ENCODE results near the gene TLX1.

TLX1 gene

DNA sequence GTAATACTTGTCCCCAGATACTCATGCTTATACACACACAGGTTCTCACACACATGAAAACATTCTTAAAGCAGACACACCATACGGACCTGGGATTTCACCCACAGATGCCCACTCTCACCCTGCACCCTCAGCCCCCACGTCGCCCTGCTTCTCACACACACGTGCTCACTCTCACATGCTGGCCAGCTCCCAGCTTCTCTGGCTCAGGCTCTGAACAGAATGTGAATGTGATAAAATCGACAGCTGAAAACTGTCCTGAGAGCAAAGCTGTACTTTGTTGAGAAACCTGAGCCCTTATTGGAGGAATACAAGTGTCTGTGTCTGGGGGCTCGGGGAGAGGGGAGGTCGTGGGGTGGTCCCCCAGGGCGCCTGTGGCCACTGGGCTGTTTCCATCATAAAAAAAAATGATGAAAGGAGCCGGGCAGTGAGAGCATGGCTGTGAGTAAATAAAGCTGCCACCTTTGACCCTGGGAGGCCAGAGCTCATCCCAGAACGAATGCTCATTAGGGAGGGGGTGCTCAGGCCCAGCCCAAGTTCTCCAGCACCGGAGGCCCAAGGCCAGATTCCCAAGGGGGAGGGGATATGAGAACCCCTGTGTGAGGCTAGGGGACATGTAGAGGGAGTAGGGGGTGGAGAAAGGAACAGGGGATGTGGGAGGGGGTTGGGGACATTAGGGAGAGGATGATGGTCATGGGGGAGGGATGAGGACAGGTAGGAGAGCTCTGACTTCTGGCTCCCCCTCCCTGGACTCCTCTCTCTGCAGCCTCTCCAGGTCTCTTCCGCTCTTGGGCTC lies 18.1 kb upstream of the TLX1 start:
- no peak for DNase-seq

DNA sequence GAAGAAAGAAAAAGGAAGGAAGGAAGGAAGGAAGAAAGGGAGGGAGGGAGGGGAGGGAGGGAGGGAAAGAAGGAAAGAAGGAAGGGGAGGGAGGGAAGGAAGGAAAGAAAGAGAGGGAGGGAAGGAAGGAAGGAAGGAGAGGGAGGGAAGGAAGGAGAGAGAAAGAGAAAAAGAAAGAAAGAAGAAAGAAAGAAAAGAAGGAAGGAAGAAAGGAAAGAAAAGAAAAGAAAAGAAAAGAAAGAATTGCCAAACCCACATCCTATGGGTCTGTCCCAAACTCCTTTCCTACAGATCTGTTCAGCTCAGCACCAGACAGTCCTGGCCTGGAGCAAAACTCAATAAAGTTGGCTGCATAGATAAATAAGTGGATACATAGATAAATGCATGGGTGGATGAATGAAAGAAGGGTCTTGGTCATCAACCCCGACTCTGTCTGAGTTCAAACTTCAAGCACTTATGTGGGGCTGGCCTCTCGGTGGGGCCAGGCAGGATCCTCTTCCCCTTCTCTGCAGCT lies 17.2 kb upstream of the TLX1 start:
- DNase-seq = no peak

DNA sequence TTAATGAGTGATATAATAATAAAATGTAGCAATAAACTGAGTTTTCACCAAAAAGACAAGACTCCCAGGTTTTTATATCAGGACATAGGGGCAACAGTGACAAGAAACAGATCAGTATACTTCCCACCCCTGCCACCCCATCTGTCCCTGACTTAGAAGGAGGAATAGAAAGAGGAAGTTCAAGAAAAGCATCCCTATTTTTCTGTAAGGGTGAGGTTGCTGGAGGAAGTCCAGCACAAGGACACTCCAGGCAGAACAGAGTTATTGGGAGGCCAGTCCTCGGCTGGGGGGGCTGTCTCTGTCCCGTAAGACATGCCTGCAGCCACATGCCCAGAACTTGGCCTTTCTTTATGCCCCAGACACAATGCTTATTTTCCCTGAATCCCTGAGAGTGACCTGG lies 16.5 kb upstream of the TLX1 start:
- no peak for DNase-seq

DNA sequence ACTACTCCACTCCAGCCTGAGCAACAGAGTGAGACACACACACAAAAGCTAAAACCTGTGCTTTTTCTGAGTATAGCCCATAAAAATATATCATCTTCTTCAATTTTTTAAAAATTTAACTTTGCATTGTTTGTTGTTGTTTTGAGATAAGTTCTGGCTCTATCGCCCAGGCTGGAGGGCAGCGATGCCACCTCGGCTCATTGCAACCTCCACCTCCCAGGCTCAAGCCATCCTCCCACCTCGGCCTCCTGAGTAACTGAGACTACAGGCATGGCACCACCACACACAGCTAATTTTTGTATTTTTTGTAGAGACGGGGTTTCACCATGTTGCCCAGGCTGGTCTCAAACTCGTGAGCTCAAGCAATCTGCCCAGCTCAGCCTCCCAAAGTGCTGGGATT lies 14.3 kb upstream of the TLX1 start:
- DNase-seq = no peak

DNA sequence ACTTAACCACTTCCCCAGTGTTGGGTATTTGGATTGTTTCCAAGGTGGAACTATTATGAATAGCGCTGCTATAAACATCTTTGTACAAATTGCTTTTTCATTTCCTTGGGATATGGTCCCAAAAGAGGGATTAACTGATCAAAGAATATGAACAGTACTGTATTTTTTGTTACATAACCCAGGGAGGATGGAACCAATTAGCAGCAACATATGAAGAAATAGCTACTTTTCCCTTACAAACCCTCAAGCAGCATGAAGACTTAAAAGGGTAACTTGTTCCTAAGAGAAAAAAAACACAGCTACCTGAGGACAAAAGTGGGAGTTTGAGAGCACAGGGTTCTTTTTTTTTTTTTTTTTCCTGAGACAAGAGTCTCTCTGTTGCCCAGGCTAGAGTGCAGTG lies 13.1 kb upstream of the TLX1 start:
- no peak for DNase-seq

DNA sequence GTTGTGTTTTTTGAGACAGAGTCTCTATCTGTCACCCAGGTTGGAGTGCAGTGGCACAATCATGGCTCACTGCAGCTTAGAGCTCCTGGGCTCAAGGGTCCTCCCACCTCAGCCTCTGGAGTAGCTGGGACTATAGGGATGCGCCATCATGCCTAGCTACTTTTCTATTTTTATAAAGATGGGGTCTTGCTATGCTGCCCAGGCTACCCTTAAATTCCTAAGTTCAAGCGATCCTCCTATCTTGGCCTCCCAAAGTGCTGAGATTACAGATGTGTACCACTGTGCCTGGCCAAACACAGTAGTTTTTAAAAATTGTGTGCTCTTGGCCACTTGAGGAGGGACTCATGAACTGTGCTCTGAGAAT lies 10.6 kb upstream of the TLX1 start:
- no peak for DNase-seq

DNA sequence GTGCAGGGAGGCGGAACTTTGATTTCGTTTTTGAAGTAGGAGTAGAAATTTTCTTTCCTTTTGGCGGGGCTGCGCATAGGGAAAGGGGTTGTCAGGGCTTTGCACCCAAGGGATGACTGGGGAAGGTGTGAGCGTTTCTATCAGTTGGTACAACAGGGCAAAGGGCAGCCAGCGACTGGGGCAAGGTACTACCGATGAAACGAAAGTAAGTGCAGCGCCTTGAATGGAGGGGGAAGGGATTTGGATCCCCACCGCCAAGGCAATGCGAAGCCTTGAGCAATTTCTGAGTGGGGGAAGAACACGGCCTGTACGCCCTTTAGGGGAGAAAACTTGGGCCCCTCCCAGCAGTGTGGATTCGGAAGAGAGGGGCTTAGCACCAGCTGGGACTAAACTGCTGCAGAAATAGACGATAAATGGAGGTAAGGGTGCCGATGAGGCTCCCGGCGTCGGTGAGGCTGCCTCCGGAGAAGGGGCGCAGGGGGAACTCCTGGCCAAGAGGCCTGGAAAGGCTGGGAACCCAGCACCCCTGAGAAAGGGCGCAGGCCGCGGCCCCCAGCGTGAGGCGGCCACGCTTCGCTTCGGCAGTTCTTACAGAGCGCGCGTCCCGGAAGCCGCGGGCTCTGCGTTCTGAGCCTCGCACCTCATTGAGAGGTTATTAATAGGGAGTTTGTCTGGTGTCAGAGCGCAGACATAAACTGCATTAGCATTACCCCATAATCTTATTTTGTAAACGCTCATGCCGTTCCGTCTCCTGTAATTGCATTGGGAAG lies 10.0 kb upstream of the TLX1 start:
- no peak for DNase-seq

DNA sequence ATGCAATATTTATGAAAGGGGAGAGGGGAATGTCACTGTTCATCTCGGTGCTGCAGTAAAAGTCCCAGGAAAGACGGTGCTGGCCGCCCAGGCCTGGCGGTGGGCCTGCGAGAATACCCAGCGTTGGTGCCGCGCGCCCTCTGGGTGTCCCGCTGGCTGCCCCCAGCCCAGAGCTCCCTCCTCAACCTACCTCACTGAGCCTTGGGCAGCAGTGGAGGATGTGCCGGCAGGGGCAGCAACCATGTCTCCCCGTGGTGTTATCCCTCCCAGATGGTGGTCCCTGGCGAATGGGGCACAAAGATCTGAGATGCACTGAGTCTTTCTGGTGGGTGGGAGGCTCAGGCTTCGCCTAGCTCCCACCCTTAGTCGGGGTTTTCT lies 9.5 kb upstream of the TLX1 start:
- DNase-seq = no peak

DNA sequence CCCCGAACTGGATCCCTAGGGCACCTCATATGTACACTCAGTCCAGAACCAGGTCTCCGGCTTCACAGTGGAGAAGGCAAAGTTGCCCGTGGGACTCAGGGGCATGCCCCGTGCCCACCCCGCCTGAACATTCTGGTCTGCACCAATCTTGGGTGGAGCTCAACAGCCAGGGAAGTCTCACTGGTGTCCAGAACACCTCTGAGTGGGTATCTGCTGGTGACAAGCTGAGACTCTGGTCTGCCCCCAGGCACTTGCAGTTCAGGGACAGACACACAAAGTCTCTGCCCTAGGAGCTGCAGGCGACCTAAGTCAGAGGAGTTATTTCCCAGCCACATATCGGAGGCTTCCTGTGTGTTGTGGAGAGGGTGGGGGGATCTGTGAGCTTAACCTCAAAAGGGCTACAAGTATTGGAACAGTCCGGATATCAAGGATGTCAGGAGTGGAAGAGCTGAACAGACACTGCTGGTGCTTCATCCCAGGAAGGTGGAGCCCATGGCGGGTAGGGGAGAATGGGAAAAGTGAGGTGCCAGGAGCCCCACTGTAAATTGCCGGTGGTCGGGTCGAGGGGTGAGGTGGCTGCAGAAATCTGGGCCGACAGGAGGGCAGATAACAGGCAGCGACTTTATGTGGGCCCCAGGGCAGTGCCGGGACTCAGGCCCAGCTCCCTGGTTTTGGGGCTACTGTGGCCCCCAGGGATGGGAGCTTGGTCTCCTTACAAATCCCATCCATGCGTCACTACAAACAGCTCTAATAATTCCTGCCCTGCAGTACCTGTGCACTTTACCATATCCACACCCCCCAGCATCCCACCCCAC lies 8.6 kb upstream of the TLX1 start:
- DNase-seq = no peak

DNA sequence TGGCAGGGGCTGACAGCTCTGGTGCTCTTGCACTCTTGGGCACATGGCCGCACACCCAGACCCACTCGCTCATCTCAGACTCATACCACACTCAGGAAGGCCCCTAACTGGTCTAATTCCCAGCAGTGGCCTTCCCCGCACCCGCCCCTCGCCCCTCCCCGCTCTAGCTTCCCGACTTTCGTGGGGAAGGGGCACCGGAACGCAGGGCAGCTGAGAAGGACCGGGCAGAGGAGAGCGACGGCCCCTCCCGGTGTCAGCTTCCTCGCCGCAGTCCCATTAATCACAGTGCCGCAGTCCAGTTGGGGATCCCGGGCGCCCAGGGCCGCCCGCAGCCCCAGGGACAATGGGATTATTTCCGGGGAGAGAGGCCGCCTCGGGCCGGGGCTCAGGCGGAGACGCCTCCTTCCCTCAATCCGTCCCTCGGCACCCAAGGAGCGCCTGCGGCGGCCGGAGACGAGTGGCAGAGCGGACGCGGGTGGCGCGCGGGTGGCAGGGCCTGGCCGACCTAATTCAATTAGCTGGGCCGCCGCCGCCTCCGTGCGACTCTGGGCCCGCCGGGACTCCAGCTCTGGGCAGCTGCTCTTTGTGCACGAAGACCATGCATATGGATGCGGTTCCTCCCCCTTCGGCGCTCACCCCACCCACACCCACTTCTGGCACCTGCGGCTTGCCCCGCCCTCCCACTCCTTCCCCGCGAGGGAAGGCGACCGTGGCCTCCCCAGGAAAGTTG lies 7.8 kb upstream of the TLX1 start:
- DNase-seq = no peak

DNA sequence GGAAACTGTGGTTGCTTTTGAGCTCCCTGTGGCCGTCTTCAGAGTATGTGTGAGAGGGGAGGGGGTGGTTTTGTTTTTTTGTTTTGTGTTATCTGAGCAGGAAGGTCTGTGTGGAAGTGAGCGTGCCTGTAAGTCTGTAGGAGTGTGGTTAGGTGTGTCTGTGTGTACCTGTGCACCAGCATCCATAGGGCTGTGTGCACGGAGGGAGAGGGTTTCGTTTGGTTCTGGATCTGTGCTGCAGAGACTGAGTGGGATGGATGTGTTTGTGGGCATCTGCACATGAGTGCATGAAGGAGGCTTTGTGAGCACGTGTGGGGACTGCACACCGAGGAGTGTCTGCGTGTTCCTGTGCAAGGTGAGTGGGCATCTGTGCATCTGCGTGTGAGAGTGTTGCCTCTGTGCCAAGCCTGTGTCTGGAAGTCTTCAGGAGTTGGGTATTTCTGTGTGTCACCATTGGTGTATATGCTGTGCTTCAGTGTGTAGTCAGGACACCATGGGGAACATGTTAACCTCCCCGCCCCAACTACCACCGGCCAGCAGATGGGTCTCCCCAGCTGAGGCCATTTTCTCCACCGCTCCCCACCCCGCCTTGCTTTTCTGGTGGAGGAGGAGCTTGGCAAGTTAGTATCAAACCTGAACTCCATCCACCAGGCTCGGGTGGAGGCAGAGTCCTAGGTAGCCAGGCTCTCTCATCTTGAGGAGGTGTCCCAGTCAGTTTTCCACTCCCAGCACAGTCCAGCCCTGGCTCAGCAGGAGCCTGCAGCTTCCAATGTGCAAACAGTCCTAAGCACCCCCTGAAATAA lies 7.1 kb upstream of the TLX1 start:
- DNase-seq = no peak

DNA sequence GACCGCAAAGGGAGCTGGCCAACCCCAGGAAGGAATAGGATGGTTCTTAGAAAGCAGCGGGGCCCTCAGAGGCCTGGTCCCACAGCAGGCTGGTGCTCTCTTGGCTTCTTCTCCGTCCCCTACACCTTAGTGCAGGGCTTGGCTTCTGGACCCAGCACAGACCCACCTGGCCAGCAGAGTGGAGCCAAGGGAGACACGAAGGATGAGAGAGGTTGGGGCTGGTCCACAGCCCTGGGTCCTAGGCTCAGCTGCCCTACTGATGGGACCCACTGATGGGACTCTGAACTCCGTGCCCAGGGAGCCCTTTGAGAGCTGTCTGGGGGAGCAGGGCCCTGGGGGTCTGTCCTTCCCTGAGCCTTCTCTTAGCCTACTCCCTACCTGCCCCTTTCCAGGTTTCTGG lies 6.2 kb upstream of the TLX1 start:
- no peak for DNase-seq

DNA sequence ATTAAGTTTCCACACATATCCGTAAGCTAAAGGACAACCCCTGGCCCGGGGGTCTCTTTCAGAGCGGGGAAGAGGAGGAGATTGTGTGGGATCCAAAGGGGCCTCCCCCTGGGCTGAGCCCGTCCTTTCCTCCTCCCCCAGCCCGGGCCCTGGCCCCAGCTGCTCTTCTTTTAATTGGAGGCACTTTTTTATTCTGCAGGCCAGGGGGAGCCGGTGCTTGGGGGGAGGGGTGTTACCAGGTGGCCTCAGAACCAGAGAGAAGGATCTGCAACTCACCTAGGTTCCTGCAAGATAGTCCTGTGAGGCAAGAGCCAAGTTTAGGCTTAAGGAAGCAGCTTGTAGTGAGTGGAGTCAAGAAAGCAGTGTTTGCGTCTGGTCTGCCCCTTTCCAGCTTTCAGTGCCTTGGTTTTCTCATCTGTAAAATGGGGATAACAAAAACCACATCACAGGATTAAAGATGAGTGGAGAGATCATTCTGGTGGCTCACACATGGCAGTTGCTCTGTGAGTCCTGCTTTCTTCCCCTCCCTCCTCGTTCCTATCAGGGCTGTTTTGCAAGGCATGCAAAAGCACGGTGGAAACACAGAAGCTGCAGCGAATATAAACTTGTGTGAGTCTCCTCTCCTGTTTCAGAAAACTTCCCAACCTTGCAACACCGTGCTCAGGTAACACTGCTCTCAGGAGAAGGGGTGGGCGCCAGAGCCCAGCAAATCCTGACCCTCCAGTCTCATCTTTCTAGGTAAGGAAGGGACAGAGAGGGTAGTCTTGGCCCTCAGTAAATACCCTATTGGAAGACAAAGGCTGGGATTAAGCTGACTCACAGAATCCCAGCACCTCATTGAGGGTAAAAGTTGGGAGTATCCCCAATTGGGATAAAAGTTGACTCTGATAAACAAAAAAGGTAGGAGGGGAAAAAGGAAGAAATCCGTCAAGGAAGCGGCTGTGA lies 4.1 kb upstream of the TLX1 start:
- no peak for DNase-seq

DNA sequence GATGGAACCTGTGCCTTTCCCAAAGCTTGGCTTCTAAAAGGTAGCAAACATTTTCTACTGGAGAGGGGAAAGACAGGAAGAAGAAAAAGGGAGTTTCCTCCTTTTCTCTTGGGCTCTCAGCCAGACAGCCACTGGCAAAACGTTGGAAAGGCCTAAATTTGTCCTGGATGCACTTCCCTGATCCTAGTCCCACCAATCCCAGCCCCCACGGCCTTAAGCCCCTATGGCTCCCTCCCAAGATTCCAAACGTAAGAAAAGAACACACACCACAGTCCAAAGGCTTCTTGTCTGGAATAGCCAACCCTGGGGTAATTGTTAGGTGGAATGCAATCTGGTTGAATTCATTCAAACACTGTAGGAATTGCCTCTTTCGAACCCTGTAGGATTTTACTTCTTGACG lies 959 bp upstream of the TLX1 start:
- DNase-seq = no peak

DNA sequence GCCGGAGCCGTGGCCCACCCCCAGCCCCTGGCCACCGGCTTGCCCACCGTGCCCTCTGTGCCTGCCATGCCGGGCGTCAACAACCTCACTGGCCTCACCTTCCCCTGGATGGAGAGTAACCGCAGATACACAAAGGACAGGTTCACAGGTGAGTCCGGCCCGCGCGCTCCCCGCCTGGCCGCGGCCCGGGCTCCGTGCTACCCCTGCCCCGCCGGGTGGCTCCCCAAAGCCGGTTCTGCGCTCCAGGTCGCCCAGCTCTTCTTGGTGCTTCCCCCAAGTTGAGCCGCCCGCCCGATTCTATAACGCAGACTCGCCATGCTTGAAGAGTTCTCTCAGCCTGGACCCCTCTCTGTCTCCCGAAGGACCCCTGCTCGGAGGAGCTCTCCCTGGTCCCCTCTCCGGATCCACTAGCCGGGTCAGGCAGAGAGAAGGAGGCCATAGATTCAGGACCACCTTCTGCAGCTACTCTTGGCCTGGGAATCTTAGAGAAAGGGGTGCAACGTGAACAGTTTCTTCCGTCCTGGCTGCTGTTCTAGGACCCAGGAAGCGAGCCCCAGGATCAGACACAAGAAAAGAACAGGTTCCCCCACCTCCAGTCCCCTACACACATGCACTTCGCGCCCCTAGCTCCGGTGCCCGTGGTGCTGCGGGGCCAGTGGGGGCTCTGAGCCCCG lies 999 bp downstream of the TLX1 start:
- DNase-seq = no peak

DNA sequence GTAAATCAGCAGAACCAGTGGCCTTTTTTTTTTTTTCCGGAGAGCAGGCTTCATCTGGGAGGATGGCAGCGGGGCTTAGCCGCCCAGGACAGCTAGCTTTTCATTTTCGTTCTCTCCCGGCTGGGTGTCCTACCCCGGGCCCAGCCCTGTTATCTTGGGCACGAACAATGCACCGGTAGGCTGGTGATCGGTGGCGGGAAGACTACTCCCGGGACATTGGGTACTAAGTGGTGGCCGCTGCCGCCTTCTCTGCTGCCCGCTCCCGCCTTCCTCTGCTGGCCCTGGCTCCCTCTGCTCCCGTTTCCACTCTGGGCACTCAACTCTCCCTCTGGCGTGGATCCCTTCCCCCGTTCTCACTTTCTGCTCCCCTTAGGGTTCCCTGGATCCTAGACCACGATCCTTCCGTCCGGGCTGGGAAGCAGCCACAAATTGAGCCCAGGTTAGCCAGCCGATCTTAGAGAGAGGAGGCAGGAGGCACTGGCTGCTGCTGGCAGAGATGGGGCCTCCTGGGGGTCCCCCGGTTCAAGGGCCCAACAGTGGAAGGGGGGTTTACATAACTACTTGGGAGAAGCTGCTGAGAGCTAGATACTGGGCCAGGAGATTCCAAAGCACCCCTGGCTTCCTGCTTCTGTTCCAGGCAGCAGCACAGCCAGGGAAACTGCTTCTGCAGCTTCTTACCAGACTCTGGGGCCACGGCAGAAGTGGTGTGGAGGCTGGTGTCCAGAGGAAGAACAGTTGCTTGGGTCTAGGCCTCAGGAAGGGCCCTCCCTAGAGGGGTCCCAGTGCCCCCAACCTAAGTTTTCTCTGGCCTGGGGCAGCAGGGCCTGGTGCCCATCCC lies 1.8 kb downstream of the TLX1 start:
- DNase-seq = no peak

DNA sequence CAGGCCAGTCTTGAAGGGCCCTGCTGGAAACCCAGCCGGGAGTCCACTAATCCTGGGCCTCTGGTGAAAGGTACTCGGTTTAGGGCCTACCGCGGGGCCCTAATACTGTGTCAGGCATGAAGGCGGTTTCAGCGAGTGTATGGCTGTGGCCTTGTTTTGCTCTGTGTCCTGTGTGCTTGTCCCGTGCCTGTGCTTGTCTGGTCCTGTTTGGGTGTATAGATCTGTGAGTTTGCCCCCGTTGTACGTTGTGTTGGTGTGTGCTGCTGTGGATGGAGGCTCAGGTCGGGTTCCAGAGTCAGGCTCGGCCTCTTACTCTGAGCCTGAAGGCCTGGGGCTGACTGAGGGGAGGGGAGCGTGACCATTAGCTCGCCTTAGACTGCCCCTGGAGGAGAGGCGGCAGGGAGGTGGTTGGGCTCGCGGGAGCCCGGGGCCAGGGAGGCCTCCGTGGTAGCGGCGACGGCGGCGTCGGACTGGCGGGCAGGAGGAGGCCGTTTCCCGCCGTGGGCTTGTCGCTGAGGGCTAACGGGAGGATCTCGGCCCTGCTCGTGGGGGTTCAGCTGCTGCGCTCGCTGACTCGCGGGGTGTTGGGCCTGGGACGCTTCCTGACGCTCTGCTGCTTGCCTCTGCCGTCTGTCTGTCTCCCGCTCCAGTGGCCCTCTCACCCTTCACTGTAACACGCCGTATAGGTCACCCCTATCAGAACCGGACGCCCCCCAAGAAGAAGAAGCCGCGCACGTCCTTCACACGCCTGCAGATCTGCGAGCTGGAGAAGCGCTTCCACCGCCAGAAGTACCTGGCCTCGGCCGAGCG lies 2.6 kb downstream of the TLX1 start:
- DNase-seq = no peak

Measured in stimulated activated CD8-positive, alpha-beta memory T cell treated with anti-CD3 and anti-CD28 coated beads, Interleukin-4, amount 100 ng/mL, for 48 hours (primary cell).